NCI-H82 treated with DMSO at 0.1 percent for 48 hours (cell line): ENCODE results near the gene GGCT.

Experiments
- DNase-seq: peaks from one replicate; lab custom pipeline; 2025; ENCODE audit not compliant: unreplicated experiment; lab: John Stamatoyannopoulos, UW

Gene GGCT

DNA sequence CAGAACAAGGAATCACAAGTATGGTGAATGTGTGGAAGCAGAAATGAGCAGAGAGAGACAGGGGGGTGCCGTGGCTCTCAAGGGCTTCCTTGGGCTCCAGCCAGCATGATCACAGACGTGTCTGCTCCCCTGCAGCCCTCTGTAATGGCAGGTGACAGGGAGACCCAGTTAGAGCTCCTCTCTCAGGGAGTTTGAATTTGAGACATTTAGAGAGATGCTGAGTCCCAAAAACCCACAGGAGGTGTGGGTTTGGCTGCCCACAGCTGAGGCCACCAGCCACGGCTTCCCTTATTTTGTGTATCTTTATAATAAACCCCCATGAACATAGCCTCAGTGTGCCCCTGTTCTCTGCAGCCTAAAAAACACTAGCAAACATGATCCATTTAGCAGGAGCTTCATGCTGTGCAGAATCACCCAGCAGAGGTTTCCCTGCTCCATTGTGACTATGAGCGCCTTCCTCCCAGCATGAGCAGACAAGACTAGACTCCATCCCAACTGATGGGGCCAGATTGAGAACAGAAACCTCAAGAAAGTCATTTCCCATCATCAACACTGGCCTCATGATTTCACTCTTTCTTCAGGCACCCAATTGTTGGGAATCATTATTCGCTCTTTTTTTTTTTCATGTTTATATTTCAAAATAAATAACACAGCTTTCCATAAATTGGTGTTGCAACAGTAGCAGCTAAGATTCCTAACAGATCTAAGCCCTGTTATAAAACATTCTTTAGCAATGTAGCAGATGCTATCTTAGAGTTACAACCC lies 39.4 kb downstream of the GGCT start:
- DNase-seq: no peak

DNA sequence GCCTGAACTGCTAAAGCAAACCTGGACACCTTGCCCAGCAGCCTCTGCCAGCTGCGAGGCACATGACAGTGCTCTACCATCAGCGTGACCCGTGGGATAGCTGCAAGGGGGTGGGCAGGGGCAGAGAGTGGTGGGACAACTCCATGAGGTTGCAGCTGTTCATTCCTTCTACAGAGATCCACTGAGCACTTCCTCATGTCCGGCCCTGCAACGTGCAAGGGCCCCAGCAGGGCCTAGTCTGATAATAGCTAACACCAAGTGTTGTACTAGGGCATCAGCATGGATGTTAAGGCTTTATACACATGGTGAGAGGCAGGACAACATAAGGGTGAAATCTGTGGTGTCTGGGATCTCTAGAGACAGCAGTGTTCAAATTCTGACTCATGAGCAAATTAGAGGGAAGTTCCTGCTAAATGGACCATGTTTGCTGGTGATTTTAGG lies 40.4 kb downstream of the GGCT start:
- no peak for DNase-seq

DNA sequence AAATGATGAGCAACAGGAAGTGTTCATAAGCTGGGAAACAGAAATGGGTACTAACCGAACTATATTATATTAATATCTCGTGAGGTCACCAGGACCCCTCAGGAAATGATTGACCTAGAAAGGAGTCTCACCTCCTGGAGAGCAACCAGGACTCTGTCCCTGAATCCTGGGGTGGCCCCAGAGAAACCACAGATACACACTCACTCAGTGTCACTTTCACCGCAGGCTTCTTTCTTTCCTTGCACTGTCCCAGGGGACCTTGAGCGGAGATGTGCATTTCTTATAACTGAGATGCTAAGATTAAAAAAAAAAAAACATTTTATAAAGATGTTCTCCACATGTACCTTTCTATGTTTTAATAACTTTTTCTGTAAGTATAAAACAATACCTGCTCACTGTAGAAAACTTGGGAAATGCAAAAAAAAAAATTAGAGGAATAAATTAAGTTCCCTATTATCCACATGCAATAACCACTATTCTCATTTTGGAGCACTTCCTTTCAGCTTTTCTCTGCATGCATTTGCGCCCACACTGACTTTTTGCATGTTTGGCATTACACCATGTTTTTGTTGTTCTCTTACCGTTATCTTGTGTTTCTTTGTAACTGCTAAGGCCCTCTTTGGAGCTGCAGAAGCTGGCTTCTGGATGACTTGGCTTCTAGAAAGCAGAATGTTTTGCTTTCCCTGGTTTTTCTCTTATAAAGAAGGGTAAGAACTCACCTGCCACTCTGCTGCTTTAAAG lies 41.1 kb downstream of the GGCT start:
- no peak for DNase-seq

DNA sequence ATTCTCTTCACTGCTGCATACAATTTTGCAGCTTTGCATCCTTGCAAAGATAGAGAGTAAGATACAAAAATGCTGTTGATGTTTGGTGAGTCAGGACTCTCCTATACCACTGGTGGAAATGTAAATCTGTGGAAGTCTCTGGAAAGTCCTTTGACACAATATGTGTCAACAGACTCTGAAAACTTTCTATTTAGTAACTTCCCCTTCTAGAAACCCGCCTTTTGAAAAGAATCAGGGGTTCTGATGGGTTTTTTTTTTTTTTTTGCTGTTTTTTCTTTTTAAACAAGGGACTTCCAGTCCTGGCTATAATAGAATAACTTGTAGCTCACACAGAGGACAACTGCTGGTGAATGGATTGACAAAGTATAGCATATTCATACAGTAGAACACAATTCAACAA lies 42.5 kb downstream of the GGCT start:
- no peak for DNase-seq

DNA sequence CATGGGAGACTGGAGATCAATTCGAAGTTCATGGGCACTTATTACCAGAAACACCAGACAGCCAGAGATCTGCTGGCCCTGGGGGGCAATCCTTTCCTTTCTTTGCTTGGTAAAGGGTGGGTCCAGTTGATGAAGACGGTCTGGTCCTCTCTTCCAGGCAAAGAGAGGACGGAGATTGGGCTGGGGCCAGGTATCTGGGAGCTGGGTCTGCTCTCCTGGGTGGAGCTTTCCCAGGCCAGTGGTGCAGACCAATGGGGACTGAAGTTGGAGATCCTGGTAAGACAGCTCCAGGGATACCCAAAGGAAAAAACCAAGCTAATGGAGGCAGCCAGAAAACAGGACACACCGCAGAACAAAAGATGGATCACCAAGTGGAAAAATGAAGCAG lies 44.4 kb downstream of the GGCT start:
- no peak for DNase-seq

DNA sequence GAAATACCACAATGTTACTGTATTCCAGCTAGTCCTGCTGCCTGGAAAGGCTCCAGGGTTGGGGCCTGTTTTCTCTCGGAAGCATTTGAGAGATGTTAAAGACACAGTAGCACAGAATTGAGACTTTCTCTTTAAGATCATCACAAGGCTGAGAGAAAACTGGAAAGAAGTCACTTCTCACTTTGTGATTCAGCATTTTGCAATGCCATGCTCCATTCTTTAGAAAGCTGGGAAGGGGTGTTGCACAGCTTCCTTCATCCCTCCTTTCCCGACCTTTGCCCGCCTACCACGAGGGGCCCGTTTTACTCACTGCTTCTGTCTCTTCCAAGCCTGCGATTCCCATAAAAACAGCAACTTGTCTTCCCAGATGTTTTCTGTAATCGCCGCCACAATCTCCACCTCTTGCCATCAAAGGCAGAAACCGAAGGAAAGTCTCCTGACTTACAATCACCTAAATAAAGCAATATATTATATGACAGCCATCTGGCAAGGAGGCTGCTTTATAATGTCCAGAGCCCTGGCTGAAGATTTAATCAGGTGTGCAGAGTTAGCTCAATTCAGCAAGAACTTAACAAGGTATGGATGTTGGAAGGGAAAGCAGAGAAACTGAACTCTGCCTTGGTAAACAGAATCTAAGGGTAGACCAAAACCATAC lies 44.9 kb downstream of the GGCT start:
- no peak for DNase-seq

DNA sequence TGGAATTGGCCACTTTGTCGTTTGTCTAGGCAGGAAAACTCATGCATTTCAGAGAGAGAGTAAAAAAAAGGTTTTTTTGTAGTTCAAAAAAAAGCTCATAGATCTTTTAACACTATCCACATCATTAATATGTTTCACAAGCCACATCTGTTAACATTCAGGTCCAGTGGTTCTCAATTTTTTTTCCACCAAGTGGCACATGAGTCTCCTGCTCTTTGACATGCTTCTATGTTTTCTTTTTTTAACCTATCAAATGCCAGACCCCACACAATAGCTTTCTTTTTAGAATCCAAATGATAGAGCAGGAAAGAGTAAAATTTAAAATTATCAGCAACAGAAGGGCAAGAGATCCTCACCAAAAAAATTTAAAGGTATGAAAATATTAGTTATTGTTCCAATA lies 46.3 kb downstream of the GGCT start:
- no peak for DNase-seq

DNA sequence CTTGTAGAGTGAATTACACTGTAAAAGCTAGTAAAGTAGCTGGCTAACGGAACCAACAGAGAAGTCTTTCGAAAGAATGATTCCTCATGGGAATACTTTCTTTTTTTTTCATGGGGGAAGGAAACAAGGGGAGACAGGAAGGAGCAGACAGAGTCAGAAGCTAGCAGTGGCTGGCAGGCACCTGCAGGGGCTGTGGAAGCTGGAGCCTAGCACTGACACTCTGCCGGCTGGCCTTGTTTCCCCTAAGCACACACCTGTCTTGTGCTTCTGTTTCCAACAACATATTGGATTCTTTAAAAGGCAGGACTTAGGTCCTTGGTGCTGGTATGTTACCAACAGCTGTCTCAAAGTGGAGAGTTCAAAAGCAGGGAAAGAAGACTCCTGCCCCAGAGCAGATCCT lies 50.7 kb downstream of the GGCT start:
- DNase-seq: no peak

DNA sequence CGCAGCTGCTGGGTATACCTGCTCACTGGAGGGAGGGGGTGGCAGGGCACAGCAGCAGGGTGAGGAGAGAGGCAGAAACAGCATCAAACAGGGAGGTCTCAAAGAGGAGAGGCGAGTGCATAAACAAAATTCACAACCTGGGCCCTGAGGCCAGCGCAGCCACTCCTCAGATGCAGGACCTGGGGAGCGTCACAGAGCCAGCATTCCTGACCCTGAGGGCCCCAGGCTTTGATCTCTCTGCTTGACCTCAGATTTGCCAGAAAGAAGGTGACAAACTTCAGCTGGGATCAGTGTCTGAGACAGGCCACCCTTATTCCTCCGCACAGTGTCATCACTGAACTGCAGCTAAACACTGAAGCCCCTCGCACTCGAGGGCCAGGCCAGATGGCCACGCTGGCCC lies 51.6 kb downstream of the GGCT start:
- DNase-seq: no peak

DNA sequence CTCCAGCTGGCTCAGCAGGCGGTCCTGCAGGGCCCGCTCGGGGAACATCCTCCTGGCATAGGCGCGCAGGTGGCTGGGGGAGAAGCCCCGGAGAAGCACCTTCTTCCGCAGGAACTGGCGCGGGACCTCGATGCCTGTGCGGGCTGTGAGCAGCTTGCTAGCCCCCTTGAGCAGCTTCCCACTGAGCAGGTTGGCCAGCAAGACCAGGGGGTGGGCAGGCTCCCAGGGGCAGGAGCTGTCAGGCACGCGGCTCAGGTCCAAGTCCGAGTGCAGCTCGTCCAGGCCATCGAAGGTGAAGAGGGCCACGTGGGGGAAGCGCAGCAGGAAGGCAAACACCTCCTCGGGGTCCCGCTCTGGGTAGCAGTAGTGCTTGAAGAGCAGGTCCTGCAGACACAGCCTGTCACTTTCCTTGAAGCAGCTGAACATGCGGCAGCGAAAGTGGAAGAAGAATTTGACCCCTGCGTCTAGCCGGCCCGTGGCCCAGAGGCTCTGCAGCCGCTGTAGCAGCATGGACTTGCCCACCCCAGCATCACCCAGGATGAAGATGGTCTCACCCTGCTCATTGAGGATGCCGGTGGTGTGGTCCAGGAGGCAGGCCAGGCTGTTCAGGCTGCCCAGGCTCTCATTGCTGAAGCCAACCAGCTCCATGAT lies 52.2 kb downstream of the GGCT start:
- DNase-seq: no peak

DNA sequence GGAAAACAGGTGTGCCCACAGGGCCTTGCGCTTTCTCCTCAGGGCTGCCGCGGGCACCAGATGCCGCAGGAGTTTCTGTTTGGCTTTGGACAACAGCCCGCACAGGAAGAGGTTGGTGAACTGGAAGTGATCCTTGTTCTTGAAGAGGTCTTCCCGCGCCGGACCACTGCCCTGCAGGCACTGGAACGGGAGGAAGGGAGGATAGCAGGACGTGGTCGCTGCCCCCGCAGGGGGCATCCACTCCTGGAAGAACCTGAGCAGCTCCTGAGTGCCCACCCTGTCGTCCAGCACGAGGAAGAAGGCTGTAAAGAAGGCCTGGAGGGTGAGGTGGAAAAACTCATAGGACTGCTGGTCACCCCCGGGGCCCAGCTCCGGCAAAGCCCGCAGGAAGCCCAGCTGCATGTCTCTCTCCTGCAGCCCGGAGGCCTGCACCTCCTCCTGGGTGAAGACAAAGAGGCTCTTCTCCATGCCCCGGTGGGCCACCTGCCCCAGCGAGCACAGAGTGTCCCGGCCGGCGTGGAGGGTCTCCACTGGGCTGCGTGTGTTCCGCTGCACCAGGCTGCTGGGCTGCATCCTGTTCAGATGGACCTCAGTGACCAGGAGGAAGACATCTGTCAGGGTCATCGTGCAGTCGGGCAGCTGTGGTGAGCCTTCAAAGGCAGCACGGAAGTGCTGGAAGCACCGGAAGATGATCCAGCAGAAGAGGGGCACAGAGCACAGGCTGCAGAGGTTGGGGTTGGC lies 52.9 kb downstream of the GGCT start:
- DNase-seq: no peak

DNA sequence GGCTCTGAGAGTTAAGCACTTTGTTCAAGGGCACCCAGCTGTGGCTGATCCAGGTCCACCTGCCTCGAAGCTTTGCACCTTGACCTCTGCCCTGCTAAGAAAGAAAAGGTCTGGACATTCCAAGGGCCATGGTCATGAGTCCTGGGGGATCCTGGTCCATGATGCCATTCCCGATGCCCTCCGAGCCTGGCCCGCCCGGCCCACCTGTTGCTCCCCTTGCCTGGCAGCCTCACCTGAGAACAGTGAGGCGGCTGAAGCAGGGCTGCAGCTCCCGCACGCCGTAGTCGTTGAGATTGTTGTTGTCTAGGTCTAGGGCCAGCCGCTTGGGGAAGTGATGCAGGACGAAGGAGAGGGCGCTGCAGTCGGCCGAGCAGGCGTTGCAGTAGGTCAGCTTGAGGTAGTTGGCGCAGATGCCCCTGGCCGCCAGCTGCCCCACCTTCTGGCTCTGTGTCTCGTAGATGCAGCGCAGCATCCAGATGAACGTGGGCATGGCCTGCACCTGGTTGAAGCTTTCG lies 53.6 kb downstream of the GGCT start:
- DNase-seq: no peak

DNA sequence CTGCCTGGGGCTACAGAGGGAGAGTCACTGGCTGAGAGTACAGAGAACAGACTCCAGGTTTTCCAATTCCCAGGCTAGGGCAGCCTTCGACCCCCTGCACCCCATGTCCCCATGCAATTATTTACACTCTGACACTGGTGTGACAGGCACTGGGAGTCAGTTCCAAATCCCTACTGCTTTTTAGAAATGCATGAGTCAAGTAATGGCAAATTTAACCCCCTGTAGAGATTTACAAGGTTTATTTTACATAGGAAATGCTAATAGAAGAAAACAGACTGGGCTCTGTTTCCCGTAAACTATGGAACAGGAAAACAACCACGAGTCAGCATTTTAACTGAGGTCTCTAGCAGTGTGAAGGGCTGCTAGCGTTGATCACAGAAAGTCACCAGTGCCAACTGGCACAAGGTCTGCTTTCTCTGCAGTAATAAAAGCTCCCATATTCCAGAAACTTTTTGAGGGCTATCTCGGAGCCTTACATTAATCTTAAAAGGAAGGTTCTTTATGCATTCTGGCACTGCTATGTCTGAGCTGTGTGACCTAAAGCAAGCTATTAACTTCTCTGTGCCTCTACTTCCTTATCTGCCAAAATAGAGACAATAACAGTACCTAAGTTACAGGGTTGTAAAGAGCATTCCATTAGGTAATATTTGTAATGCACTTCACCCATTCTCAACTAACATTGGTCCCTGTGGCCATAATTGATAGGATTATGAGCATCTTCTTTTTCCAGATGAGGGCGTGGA lies 54.2 kb downstream of the GGCT start:
- no peak for DNase-seq

DNA sequence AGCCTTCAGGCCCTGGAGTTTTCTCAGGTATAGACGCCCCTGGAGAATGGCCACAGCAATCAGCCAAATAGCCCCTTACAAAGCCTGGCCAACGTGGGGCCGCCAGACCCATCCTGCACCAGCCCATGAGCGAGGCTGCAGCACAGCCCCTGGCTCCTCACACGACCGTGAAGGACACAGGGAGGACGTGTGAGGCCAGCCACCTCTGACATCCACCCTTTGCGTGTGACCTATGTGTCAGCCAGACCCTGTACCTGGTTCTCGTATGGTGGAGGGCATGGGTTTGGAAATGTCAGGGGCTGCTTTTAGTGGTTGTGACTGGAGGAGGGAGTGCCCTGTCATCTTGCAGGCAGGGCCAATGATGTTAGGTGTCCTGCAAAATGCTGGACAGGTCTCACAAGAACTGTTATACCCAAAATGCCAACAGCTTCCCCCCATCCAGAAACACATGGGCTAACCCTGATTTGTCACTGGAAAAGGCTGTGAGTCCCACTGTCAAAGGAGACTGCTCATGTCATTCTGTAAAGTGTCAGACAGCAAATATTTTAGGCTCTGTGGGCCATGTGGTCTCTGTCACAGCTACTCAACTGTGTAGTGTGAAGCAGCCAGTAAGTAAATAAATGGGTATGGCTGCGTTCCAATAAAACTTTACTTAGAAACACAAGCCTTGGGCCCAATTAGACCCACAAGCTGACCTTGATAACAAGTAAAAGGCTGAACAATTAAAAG lies 56.0 kb downstream of the GGCT start:
- DNase-seq: no peak

DNA sequence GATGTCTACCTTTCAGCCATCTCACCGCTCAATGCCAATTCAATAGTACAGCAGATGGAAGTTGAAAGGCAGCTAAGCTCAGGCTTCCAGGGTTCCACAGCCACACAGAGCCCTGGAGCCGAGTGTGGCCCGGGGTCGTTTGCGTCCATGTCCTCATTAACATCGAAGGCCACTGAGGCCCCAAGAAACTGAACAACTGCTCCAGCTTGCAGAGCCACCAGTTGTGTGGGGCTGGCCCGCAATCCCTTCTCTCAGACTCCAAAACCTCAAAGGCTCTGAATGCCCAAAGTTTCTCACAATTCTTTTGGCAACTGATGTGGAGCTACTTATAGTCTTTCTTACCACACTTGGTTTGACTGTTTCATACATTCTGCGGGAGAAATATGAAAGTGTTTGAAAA lies 57.2 kb downstream of the GGCT start:
- DNase-seq: no peak
